Activated naive CD8-positive, alpha-beta T cell treated with anti-CD3 and anti-CD28 coated beads, Interleukin-2, amount 50 U/mL, for 16 hours (primary cell): Measurements from ENCODE around the gene GXYLT1.
"Not testable (repeated sequence)": the region's sequence is repeated elsewhere in the genome, so short reads cannot be mapped to it uniquely, and the experiment has no call there.

ENCODE experiments used
- DNase-seq: peaks from one replicate; pipeline ENCODE4 v3.0.0-alpha.2; 2020; ENCODE audit warnings: low read depth, low spot score

GXYLT1 gene

GRCh38 chr12:42144158-42144407 lies 591 bp downstream of the GXYLT1 start:
- DNase-seq: no peak

- no peak for DNase-seq
Observed at GRCh38 chr12:42143452-42144157, 1.1 kb downstream of the GXYLT1 start.

GRCh38 chr12:42141981-42142606 lies 2.6 kb downstream of the GXYLT1 start:
- DNase-seq: no peak

GRCh38 chr12:42140901-42141300 lies 3.8 kb downstream of the GXYLT1 start:
- no peak for DNase-seq

- no peak for DNase-seq
Observed at GRCh38 chr12:42135259-42135814, 9.3 kb downstream of the GXYLT1 start.

GRCh38 chr12:42130672-42131402 lies 13.8 kb downstream of the GXYLT1 start:
- no peak for DNase-seq

- DNase-seq: no peak
Observed at GRCh38 chr12:42129595-42130204, 15.0 kb downstream of the GXYLT1 start.

GRCh38 chr12:42128888-42129287 lies 15.8 kb downstream of the GXYLT1 start:
- no peak for DNase-seq

GRCh38 chr12:42128327-42128726 lies 16.3 kb downstream of the GXYLT1 start:
- no peak for DNase-seq

- DNase-seq: no peak
Observed at GRCh38 chr12:42126963-42127362, 17.7 kb downstream of the GXYLT1 start.

- DNase-seq: no peak
Observed at GRCh38 chr12:42125388-42125767, 19.3 kb downstream of the GXYLT1 start.

GRCh38 chr12:42124764-42125387 lies 19.8 kb downstream of the GXYLT1 start:
- no peak for DNase-seq

- no peak for DNase-seq
Observed at GRCh38 chr12:42119085-42119633, 25.5 kb downstream of the GXYLT1 start.

- DNase-seq: no peak
Observed at GRCh38 chr12:42118136-42118879, 26.4 kb downstream of the GXYLT1 start.

GRCh38 chr12:42109031-42109430 lies 35.6 kb downstream of the GXYLT1 start:
- DNase-seq: no peak

GRCh38 chr12:42106791-42107190 lies 37.9 kb downstream of the GXYLT1 start:
- not testable (repeated sequence) for DNase-seq

GRCh38 chr12:42104784-42105183 lies 39.9 kb downstream of the GXYLT1 start:
- DNase-seq: no peak

GRCh38 chr12:42104087-42104486 lies 40.6 kb downstream of the GXYLT1 start:
- no peak for DNase-seq

GRCh38 chr12:42103155-42103554 lies 41.5 kb downstream of the GXYLT1 start:
- DNase-seq: no peak

- DNase-seq: no peak
Observed at GRCh38 chr12:42102720-42103119, 42.0 kb downstream of the GXYLT1 start.

GRCh38 chr12:42099433-42099832 lies 45.2 kb downstream of the GXYLT1 start:
- no peak for DNase-seq
